ENCODE results near the gene ASB2. TPM values are rescaled to one million over a fixed set of nuclear protein-coding genes. Genes with fewer than 3 reads are reported as not detected.

Gene ASB2
- total RNA-seq, 1 experiment from 2014 or later = 0.35 TPM

DNA sequence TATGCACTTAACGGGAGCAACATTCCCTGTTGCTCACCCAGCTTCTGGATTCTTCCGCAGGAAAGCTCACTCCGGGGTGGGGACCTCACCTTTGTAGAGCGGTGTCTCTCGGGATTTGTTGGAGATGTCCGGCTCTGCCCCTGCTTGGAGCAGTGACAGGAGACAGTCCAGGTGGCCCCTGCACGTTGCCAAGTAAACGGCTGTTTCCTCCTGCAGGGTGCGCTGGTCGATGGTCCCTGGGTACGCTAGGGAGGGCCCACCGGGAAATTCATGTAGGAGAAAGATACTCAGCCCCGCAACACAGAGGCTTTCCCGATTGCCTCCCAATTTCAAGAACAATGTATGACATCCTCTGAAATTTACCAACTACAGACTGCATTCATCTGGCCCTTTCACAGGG, 23.1 kb downstream of the ASB2 start:
- Mint-ChIP-seq H3K27ac (no peak overlapping the region), H3K4me3 (no peak overlapping the region), H3K9me3 (no peaks in the 10 kb centered on the region; a peak in 1 of 5 replicates), H3K4me1 (peaks cover 25 to 34% of the 10 kb centered on the region in 2 experiments), H3K27me3 (ENCODE audit: low read depth) (no peaks in the 10 kb centered on the region; the same call in none of the 2 replicates), H3K36me3 (ENCODE audit: insufficient read depth in 1 of 3, low read depth in 3 of 3) (no peaks in the 10 kb centered on the region)
- Histone ChIP-seq H3K4ac (ENCODE audit: low read depth, low read length) (no peak overlapping the region), H3K18ac (ENCODE audit: insufficient read length, low read depth, low read length) (no peak overlapping the region), H2BK15ac (ENCODE audit: low read depth, low read length) (no peak overlapping the region), H3K14ac (ENCODE audit: insufficient read depth, low read length) (no peak overlapping the region), H3K23ac (ENCODE audit: insufficient read length, low read depth, low read length) (no peak overlapping the region), H3K27me3 (ENCODE audit: insufficient read depth, low read length) (no peaks in the 10 kb centered on the region), H3K4me1 (ENCODE audit: insufficient read depth, low read length) (no peaks in the 10 kb centered on the region; the same call in 1 of the 2 replicates), H4K20me1 (ENCODE audit: control insufficient read depth, insufficient read depth, insufficient read length) (no peaks in the 10 kb centered on the region), H3K56ac (ENCODE audit: insufficient read length, low read depth, low read length) (no peak overlapping the region), H3K23me2 (ENCODE audit: insufficient read length, low read depth, low read length, poor library complexity, severe bottlenecking) (no peaks in the 10 kb centered on the region), H2BK120ac (ENCODE audit: low read depth, low read length, poor library complexity, severe bottlenecking) (no peak overlapping the region), H3K27ac (ENCODE audit: insufficient read length, low read depth, low read length) (no peak overlapping the region), H3K9me3 (ENCODE audit: control insufficient read depth, low read depth, low read length) (no peaks in the 10 kb centered on the region), H3K4me2 (ENCODE audit: insufficient read depth, insufficient read length, low read length) (no peak overlapping the region), H3K9ac (ENCODE audit: extremely low read depth, insufficient read length, low read length) (no peak overlapping the region), H4K8ac (replicated peaks; ENCODE audit: insufficient read length, low read depth, low read length) (no peak overlapping the region), H2BK12ac (ENCODE audit: insufficient read length, low read depth, low read length) (no peak overlapping the region), H2AK5ac (ENCODE audit: insufficient read length, low read length) (no peak overlapping the region), H2BK5ac (ENCODE audit: insufficient read length, low read length) (no peak overlapping the region), H3K79me2 (ENCODE audit: insufficient read depth, low read length) (no peaks in the 10 kb centered on the region), H2AFZ (ENCODE audit: low read length) (no peak overlapping the region), H4K91ac (ENCODE audit: insufficient read length, low read depth, low read length) (no peak overlapping the region), H3T11ph (ENCODE audit: low read length) (no peak overlapping the region), H4K5ac (ENCODE audit: insufficient read length, low read depth, low read length) (no peak overlapping the region), H3K79me1 (ENCODE audit: insufficient read depth, low read depth, low read length, poor library complexity, severe bottlenecking) (no peaks in the 10 kb centered on the region), H2BK20ac (ENCODE audit: low read depth, low read length, poor library complexity, severe bottlenecking) (no peak overlapping the region)
- DNase-seq = peak; percentile 66
- TF ChIP-seq, protein P1, sequence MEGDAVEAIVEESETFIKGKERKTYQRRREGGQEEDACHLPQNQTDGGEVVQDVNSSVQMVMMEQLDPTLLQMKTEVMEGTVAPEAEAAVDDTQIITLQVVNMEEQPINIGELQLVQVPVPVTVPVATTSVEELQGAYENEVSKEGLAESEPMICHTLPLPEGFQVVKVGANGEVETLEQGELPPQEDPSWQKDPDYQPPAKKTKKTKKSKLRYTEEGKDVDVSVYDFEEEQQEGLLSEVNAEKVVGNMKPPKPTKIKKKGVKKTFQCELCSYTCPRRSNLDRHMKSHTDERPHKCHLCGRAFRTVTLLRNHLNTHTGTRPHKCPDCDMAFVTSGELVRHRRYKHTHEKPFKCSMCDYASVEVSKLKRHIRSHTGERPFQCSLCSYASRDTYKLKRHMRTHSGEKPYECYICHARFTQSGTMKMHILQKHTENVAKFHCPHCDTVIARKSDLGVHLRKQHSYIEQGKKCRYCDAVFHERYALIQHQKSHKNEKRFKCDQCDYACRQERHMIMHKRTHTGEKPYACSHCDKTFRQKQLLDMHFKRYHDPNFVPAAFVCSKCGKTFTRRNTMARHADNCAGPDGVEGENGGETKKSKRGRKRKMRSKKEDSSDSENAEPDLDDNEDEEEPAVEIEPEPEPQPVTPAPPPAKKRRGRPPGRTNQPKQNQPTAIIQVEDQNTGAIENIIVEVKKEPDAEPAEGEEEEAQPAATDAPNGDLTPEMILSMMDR (conservative IDR thresholded peaks at IDR 0.05) = peak; percentile 52
- WGBS (ENCODE audit: extremely low coverage, insufficient read length, low lambda C conversion rate) = no CpG with 5 or more reads among the region's 14 CpGs
